Neutrophil (primary cell): ENCODE measurements around the gene C22orf15.
"Not testable (repeated sequence)": the region's sequence is repeated elsewhere in the genome, so short reads cannot be mapped to it uniquely, and the experiment has no call there.

Experiments
- H3K27ac ChIP-seq: fragments of 200-600 bp; sonication (generic); 2 replicates; pipeline ENCODE4 v1.5.1; 2016; ENCODE audit warnings: mild to moderate bottlenecking, moderate library complexity
- H3K27me3 ChIP-seq: fragments of 200-600 bp; sonication (generic); 2 replicates; pipeline ENCODE4 v1.6.0; 2016; ENCODE audit warnings: mild to moderate bottlenecking
- H3K36me3 ChIP-seq: fragments of 200-600 bp; sonication (generic); 2 replicates; pipeline ENCODE4 v1.5.1; 2017
- H3K4me1 ChIP-seq, 2 experiments: fragments of 200-600 bp in 1 of 2; sonication (generic) in 1 of 2; 1 replicate in 1 of 2; 2 replicates in 1 of 2; pipeline versions ENCODE4 v1.5.1 to v1.6.1; 2013 to 2016; ENCODE audit warnings: low read depth in 1 of 2, low read length in 1 of 2, mild to moderate bottlenecking in 1 of 2, moderate library complexity in 1 of 2; ENCODE audit not compliant: control insufficient read depth in 1 of 2, insufficient read depth in 1 of 2
- H3K4me3 ChIP-seq, 2 experiments: fragments of 200-600 bp in 1 of 2; sonication (generic) in 1 of 2; 1 replicate in 1 of 2; 2 replicates in 1 of 2; pipeline ENCODE4 v1.5.1; 2013 to 2016; ENCODE audit warnings: low read depth in 1 of 2, low read length in 1 of 2, mild to moderate bottlenecking in 1 of 2, moderate library complexity in 1 of 2
- H3K9me3 ChIP-seq: fragments of 200-600 bp; sonication (generic); 2 replicates; pipeline ENCODE4 v1.5.1; 2016
- TF ChIP-seq, protein P1 (sequence below): fragments of 200-600 bp; sonication (generic); IDR thresholded peaks from 2 replicates; pipeline ENCODE4 v1.5.1; 2016; ENCODE audit warnings: antibody characterized with exemption

The C22orf15 gene

GRCh38 chr22:23716811-23717801 lies 45.7 kb upstream of the C22orf15 start:
- Histone ChIP-seq H3K9me3 (no peaks in the 10 kb centered on the region), H3K36me3 (peaks cover 32% of the 10 kb centered on the region), H3K27ac (peak overlapping the region; percentile 92), H3K27me3 (no peaks in the 10 kb centered on the region), H3K4me1 (peaks cover 18 to 21% of the 10 kb centered on the region in 2 experiments), H3K4me3 (peak overlapping the region; percentile 95 to 98)
- TF ChIP-seq, protein P1, sequence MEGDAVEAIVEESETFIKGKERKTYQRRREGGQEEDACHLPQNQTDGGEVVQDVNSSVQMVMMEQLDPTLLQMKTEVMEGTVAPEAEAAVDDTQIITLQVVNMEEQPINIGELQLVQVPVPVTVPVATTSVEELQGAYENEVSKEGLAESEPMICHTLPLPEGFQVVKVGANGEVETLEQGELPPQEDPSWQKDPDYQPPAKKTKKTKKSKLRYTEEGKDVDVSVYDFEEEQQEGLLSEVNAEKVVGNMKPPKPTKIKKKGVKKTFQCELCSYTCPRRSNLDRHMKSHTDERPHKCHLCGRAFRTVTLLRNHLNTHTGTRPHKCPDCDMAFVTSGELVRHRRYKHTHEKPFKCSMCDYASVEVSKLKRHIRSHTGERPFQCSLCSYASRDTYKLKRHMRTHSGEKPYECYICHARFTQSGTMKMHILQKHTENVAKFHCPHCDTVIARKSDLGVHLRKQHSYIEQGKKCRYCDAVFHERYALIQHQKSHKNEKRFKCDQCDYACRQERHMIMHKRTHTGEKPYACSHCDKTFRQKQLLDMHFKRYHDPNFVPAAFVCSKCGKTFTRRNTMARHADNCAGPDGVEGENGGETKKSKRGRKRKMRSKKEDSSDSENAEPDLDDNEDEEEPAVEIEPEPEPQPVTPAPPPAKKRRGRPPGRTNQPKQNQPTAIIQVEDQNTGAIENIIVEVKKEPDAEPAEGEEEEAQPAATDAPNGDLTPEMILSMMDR, result peak; percentile 24

GRCh38 chr22:23718371-23719165 lies 44.2 kb upstream of the C22orf15 start:
- no peak overlapping the region for H3K4me3 ChIP-seq
- peaks cover 18 to 21% of the 10 kb centered on the region in 2 experiments for H3K4me1 ChIP-seq
- H3K27ac ChIP-seq, result no peak overlapping the region
- TF ChIP-seq, protein P1, result no peak
- no peaks in the 10 kb centered on the region for H3K9me3 ChIP-seq
- peaks cover 17% of the 10 kb centered on the region for H3K36me3 ChIP-seq
- no peaks in the 10 kb centered on the region for H3K27me3 ChIP-seq

GRCh38 chr22:23720855-23721254 lies 41.9 kb upstream of the C22orf15 start:
- Histone ChIP-seq H3K27me3 (no peaks in the 10 kb centered on the region), H3K36me3 (no peaks in the 10 kb centered on the region), H3K4me1 (peaks cover 12% of the 10 kb centered on the region in 2 experiments), H3K27ac (no peak overlapping the region), H3K4me3 (no peak overlapping the region), H3K9me3 (no peaks in the 10 kb centered on the region)
- TF ChIP-seq, protein P1, result no peak

- peaks cover 4 to 5% of the 10 kb centered on the region in 2 experiments for H3K4me1 ChIP-seq
- H3K9me3 ChIP-seq, result no peaks in the 10 kb centered on the region
- no peaks in the 10 kb centered on the region for H3K27me3 ChIP-seq
- H3K4me3 ChIP-seq, result no peak overlapping the region
- H3K36me3 ChIP-seq, result no peaks in the 10 kb centered on the region
- H3K27ac ChIP-seq, result no peak overlapping the region
- TF ChIP-seq, protein P1, result no peak
Observed at GRCh38 chr22:23722160-23722559, 40.6 kb upstream of the C22orf15 start.

- Histone ChIP-seq H3K9me3 (no peaks in the 10 kb centered on the region), H3K36me3 (no peaks in the 10 kb centered on the region), H3K27ac (no peak overlapping the region), H3K4me1 (no peaks in the 10 kb centered on the region), H3K4me3 (no peak overlapping the region), H3K27me3 (no peaks in the 10 kb centered on the region)
- TF ChIP-seq, protein P1, result no peak
Observed at GRCh38 chr22:23722724-23723123, 40.1 kb upstream of the C22orf15 start.

DNA sequence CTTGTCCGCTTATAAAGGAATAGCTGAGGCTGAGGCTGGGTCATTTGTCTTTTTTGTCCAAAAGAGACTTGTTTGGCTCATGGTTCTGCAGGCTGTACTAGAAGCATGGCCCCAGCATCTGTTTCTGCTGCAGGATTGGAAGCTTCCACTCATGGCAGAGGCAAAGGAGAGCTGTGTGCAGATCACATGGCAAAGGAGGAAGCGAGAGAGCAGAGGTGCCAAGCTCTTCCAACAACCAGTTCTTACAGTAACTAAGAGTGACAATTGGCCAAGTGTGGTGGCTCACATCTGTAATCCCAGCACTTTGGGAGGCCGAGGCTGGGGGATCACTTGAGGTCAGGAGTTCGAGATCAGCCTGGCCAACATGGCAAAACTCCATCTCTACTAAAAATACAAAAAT lies 34.7 kb upstream of the C22orf15 start:
- not testable (repeated sequence) for H3K36me3 ChIP-seq, H3K27me3 ChIP-seq, H3K4me1 ChIP-seq, H3K9me3 ChIP-seq, H3K27ac ChIP-seq, H3K4me3 ChIP-seq
